MCF 10A (cell line): ENCODE measurements around the gene HAO2. TPM values are rescaled to one million over a fixed set of nuclear protein-coding genes. Genes with fewer than 3 reads are reported as not detected.

Experiments used
- BruUV-seq: library from RNA; stranded (reverse); fragments of 400-500 nt; replicated peaks from 2 replicates; lab custom pipeline; 2021; lab: Mats Ljungman, UMichigan
- CTCF ChIA-PET: fragments of 300-600 bp; sonication (Branson Sonifier 250); formaldehyde crosslinking; extraction: SDS; loops from one replicate; lab custom pipeline; 2021; ENCODE audit warnings: antibody characterized with exemption, inconsistent platforms; lab: Yijun Ruan, JAX
- POLR2A ChIA-PET: fragments of 300-600, 350-650 bp; sonication (Branson Sonifier 250); formaldehyde crosslinking; extraction: SDS; loops from one replicate; lab custom pipeline; 2020; ENCODE audit warnings: antibody characterized with exemption, inconsistent platforms; lab: Yijun Ruan, JAX
- DNase-seq: peaks from one replicate; pipeline ENCODE4 v3.0.0-alpha.2; 2018; ENCODE audit not compliant: unreplicated experiment
- H3K27ac Mint-ChIP-seq: one replicate; pipeline ENCODE4 v1.8.0; 2022; ENCODE audit warnings: mild to moderate bottlenecking, low read depth, mixed read lengths; ENCODE audit not compliant: unreplicated experiment
- H3K27me3 Mint-ChIP-seq: one replicate; pipeline ENCODE4 v1.8.0; 2022; ENCODE audit warnings: mixed read lengths; ENCODE audit not compliant: insufficient read depth, unreplicated experiment
- H3K36me3 Mint-ChIP-seq: one replicate; pipeline ENCODE4 v1.8.0; 2022; ENCODE audit warnings: mild to moderate bottlenecking, moderate library complexity, mixed read lengths; ENCODE audit not compliant: insufficient read depth, unreplicated experiment
- H3K4me1 Mint-ChIP-seq: one replicate; pipeline ENCODE4 v1.8.0; 2022; ENCODE audit warnings: mixed read lengths; ENCODE audit not compliant: insufficient read depth, unreplicated experiment
- H3K4me3 Mint-ChIP-seq: one replicate; pipeline ENCODE4 v1.8.0; 2022; ENCODE audit warnings: mild to moderate bottlenecking, moderate library complexity, mixed read lengths; ENCODE audit not compliant: unreplicated experiment
- H3K9me3 Mint-ChIP-seq: one replicate; pipeline ENCODE4 v1.8.0; 2022; ENCODE audit warnings: mixed read lengths; ENCODE audit not compliant: unreplicated experiment
- intact Hi-C: fragments of 100-400 bp; cut with micrococcal nuclease; formaldehyde crosslinking; loops from 2 replicates; pipeline ENCODE4 v1.14.1; 2022
- total RNA-seq: library from RNA; stranded (reverse); gene quantifications from 2 replicates; pipeline ENCODE4 v1.2.3, GENCODE V29; 2022
- TF ChIP-seq, protein P1 (sequence below): fragments of 200-600 bp; IDR thresholded peaks from one replicate; pipeline ENCODE4 v1.8.0; 2022; ENCODE audit warnings: antibody characterized with exemption, mild to moderate bottlenecking; ENCODE audit not compliant: unreplicated experiment

Gene HAO2
- total RNA-seq, 1 experiment from 2014 or later = not detected

DNA sequence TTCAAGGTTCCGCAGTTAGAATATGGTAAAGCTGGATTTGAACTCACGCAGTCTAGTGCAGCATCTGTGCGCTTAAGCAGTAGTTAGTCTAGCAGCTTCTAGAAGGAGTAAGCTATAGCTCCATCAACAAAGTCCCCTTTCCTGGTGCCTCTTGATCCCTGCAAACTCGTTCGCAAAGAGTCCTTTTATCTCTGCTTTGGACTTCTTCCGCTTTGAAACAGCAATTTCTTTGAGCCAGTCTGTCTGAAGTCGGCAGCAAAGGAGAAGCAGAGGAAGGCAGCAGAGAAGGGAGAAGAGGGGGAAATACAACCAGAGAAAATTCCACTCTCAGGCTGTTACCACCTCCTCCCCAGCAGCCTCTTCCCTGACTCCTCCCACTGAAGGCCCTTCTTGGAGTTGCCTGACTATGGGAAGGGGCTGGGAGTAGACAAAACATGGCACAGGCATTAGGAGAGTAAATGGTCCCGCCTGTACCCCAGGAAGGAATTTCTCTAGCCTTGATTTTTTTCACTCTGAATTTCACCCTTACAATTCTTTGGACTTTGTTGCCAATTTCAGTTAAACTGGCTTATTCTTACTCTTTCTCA, 72.2 kb downstream of the HAO2 start:
- H3K9me3 Mint-ChIP-seq = no peaks in the 10 kb centered on the region
- H3K36me3 Mint-ChIP-seq = no peaks in the 10 kb centered on the region
- H3K27ac Mint-ChIP-seq = no peak overlapping the region
- ChIA-PET POLR2A (no interaction called here), CTCF (interaction anchor here (0.7 kb wide), 1 partner anchor 222 kb away, joined by 3 read pairs; no protein-coding TSS in a partner anchor)
- peaks cover 31% of the 10 kb centered on the region for H3K27me3 Mint-ChIP-seq
- H3K4me3 Mint-ChIP-seq = no peak overlapping the region
- no TSS peak for BruUV-seq
- intact Hi-C loops = no loop called here
- DNase-seq = no peak
- TF ChIP-seq, protein P1, sequence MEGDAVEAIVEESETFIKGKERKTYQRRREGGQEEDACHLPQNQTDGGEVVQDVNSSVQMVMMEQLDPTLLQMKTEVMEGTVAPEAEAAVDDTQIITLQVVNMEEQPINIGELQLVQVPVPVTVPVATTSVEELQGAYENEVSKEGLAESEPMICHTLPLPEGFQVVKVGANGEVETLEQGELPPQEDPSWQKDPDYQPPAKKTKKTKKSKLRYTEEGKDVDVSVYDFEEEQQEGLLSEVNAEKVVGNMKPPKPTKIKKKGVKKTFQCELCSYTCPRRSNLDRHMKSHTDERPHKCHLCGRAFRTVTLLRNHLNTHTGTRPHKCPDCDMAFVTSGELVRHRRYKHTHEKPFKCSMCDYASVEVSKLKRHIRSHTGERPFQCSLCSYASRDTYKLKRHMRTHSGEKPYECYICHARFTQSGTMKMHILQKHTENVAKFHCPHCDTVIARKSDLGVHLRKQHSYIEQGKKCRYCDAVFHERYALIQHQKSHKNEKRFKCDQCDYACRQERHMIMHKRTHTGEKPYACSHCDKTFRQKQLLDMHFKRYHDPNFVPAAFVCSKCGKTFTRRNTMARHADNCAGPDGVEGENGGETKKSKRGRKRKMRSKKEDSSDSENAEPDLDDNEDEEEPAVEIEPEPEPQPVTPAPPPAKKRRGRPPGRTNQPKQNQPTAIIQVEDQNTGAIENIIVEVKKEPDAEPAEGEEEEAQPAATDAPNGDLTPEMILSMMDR = no peak
- no peaks in the 10 kb centered on the region for H3K4me1 Mint-ChIP-seq

DNA sequence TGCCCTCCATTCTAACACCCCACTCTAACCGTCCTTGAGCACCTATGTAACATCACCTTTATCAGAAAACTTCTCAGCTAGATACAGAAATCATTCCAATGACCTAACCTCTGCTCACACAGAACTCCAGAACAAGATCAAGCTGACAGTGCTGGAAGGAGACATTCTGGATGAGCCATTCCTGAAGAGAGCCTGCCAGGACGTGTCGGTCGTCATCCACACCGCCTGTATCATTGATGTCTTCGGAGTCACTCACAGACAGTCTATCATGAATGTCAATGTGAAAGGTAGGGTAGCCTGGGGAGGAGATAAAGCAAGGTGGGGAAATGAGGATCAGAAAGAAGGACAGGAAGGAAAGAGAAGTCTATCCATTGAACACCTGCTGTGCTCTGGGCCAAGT, 74.2 kb downstream of the HAO2 start:
- Mint-ChIP-seq H3K9me3 (no peaks in the 10 kb centered on the region), H3K27me3 (peaks cover 31% of the 10 kb centered on the region), H3K36me3 (no peaks in the 10 kb centered on the region), H3K4me3 (no peak overlapping the region), H3K4me1 (no peaks in the 10 kb centered on the region), H3K27ac (no peak overlapping the region)
- ChIA-PET CTCF (no interaction called here), POLR2A (no interaction called here)
- TF ChIP-seq, protein P1 = no peak
- no peak for DNase-seq
- no TSS peak for BruUV-seq
- intact Hi-C loops = no loop called here

Other genes with a start within 250 kb of the HAO2 start
- 17.4 and 27.7 TPM in 2 replicates for gene WARS2, start 228.1 kb upstream of the HAO2 start, total RNA-seq
- gene HSD3B2, start 46.4 kb downstream of the HAO2 start, total RNA-seq = not detected in 2 replicates
- not detected in 2 replicates for gene HSD3B1, start 138.4 kb downstream of the HAO2 start, total RNA-seq